Colonic mucosa (tissue), 4 donors: ENCODE measurements around the gene HDAC4. TPM values are rescaled to one million over a fixed set of nuclear protein-coding genes. Genes with fewer than 3 reads are reported as not detected.

Source experiments
- DNase-seq: peaks from one replicate; pipeline ENCODE4 v3.0.0-alpha.2; 2020
- H3K27ac ChIP-seq: fragments of 200-600 bp; one replicate; pipeline ENCODE4 v1.8.0; 2021
- H3K27me3 ChIP-seq: fragments of 200-600 bp; one replicate; pipeline ENCODE4 v1.8.0; 2021
- H3K36me3 ChIP-seq: fragments of 200-600 bp; one replicate; pipeline ENCODE4 v1.8.0; 2021
- H3K4me1 ChIP-seq: fragments of 200-600 bp; one replicate; pipeline ENCODE4 v1.8.0; 2021; ENCODE audit warnings: mild to moderate bottlenecking
- H3K4me3 ChIP-seq: fragments of 200-600 bp; one replicate; pipeline ENCODE4 v1.8.0; 2021
- H3K9ac ChIP-seq, 2 donors: one replicate each; pipeline ENCODE4 v1.7.0; 2013; ENCODE audit warnings: control low read depth in 2 of 2, low read depth in 2 of 2, low read length in 2 of 2
- H3K9me3 ChIP-seq: fragments of 200-600 bp; one replicate; pipeline ENCODE4 v1.8.0; 2021
- intact Hi-C: fragments of 100-400 bp; cut with DNase I; formaldehyde crosslinking; loops from one replicate; pipeline ENCODE4 v1.14.1; 2022
- total RNA-seq, 2 donors: library from RNA; stranded (reverse); fragmentation: NEBNext Ultra II Directional in 1 of 2; extraction: Animal tissue kit (Norgen Biotek cat#: 25700) in 1 of 2; gene quantifications; one replicate each; pipeline ENCODE4 v1.2.1, GENCODE V29; 2021
- TF ChIP-seq, protein P1 (sequence below): fragments of 200-600 bp; IDR thresholded peaks from one replicate; pipeline ENCODE4 v1.8.0; 2022; ENCODE audit warnings: antibody characterized with exemption, mild to moderate bottlenecking
- donor health status: healthy.
- donor health status: DM: no; HTN: no; CAD: no.
- donor health status: DM: no; HTN: no; CAD: no.

The HDAC4 gene
- total RNA-seq, 2 donors from 2014 or later, result 35.3 to 46.8 TPM

GRCh38 chr2:239047420-239047819 lies 353.4 kb downstream of the HDAC4 start:
- Histone ChIP-seq H3K9ac (no peak overlapping the region), H3K4me1 (no peaks in the 10 kb centered on the region), H3K9me3 (no peaks in the 10 kb centered on the region), H3K36me3 (no peaks in the 10 kb centered on the region), H3K27ac (no peak overlapping the region), H3K27me3 (no peaks in the 10 kb centered on the region), H3K4me3 (no peak overlapping the region)
- TF ChIP-seq, protein P1, sequence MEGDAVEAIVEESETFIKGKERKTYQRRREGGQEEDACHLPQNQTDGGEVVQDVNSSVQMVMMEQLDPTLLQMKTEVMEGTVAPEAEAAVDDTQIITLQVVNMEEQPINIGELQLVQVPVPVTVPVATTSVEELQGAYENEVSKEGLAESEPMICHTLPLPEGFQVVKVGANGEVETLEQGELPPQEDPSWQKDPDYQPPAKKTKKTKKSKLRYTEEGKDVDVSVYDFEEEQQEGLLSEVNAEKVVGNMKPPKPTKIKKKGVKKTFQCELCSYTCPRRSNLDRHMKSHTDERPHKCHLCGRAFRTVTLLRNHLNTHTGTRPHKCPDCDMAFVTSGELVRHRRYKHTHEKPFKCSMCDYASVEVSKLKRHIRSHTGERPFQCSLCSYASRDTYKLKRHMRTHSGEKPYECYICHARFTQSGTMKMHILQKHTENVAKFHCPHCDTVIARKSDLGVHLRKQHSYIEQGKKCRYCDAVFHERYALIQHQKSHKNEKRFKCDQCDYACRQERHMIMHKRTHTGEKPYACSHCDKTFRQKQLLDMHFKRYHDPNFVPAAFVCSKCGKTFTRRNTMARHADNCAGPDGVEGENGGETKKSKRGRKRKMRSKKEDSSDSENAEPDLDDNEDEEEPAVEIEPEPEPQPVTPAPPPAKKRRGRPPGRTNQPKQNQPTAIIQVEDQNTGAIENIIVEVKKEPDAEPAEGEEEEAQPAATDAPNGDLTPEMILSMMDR, result no peak
- DNase-seq, result no peak
- intact Hi-C loops, result no loop called here

DNA sequence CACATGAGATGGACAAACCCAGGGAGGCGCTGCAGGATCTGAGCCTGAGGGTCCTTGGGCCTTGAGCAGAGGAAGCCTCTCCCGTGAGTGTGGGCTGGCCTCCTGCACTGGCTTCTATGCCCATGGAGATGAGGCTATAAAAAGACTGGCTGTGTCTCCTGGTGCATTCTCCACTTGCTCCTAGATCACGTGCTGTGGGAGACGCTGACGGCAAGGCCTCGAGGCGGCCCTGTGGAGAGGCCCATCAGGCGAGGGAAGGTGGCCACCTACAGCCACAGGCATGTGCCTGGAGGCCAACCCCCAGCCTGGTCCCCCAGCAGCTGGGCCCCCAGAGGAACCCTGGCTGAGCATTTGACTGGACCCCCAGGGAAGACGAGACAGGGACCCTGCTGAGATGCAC lies 354.0 kb downstream of the HDAC4 start:
- Histone ChIP-seq H3K9me3 (no peaks in the 10 kb centered on the region), H3K4me1 (no peaks in the 10 kb centered on the region), H3K9ac (no peak overlapping the region), H3K36me3 (no peaks in the 10 kb centered on the region), H3K27ac (no peak overlapping the region), H3K4me3 (no peak overlapping the region), H3K27me3 (no peaks in the 10 kb centered on the region)
- intact Hi-C loops, result no loop called here
- TF ChIP-seq, protein P1, result no peak
- DNase-seq, result no peak

DNA sequence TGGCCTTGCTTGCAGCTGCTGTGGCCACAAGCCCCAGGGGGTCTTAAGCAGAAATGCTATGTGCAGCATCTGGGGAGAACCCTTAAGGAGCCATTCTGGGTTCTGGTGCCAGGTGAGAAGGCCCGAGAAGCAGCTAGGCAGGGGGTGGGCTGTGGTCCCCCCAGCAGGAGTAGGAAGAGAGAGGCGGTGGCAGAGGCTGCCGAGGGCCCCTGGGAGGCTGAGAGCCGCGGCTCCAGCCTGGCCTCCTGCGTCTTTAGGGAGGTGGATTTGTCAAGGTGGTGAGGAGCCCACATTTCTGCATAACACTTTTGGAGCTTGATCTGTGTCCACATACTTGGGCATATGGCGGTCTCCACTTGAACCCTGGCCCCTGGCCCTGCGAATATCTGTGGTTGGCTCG lies 356.5 kb downstream of the HDAC4 start:
- no peaks in the 10 kb centered on the region for H3K36me3 ChIP-seq
- TF ChIP-seq, protein P1, result no peak
- intact Hi-C loops, result no loop called here
- no peaks in the 10 kb centered on the region for H3K9me3 ChIP-seq
- no peaks in the 10 kb centered on the region for H3K4me1 ChIP-seq
- H3K27me3 ChIP-seq, result no peaks in the 10 kb centered on the region
- DNase-seq, result no peak
- no peak overlapping the region for H3K9ac ChIP-seq
- no peak overlapping the region for H3K27ac ChIP-seq
- H3K4me3 ChIP-seq, result no peak overlapping the region

GRCh38 chr2:239043326-239043725 lies 357.5 kb downstream of the HDAC4 start:
- Histone ChIP-seq H3K9ac (no peak overlapping the region), H3K27ac (no peak overlapping the region), H3K4me1 (no peaks in the 10 kb centered on the region), H3K4me3 (no peak overlapping the region), H3K27me3 (no peaks in the 10 kb centered on the region), H3K36me3 (no peaks in the 10 kb centered on the region), H3K9me3 (no peaks in the 10 kb centered on the region)
- TF ChIP-seq, protein P1, result no peak
- DNase-seq, result no peak
- intact Hi-C loops, result no loop called here

GRCh38 chr2:239042551-239043320 lies 358.1 kb downstream of the HDAC4 start:
- Histone ChIP-seq H3K4me3 (no peak overlapping the region), H3K27ac (no peak overlapping the region), H3K27me3 (no peaks in the 10 kb centered on the region), H3K9ac (no peak overlapping the region), H3K36me3 (no peaks in the 10 kb centered on the region), H3K9me3 (no peaks in the 10 kb centered on the region), H3K4me1 (no peaks in the 10 kb centered on the region)
- intact Hi-C loops, result no loop called here
- TF ChIP-seq, protein P1, result no peak
- DNase-seq, result no peak
